Transverse colon (tissue), 4 donors: ENCODE results near the gene MRPL9.

Source experiments
- CTCF ChIP-seq, 5 experiments: fragments of 200-600 bp in 3 of 5; fragments of 450-650 bp in 2 of 5; sonication (generic) in 3 of 5; IDR thresholded peaks; 1 replicate in 2 of 5; 2 replicates in 3 of 5; pipeline ENCODE4 v1.5.1; 2016 to 2017; ENCODE audit warnings: antibody characterized with exemption in 5 of 5, inconsistent platforms in 3 of 5, mild to moderate bottlenecking in 2 of 5, moderate library complexity in 1 of 5
- EP300 ChIP-seq: sonication (generic); formaldehyde crosslinking; IDR thresholded peaks from one replicate; pipeline ENCODE4 v1.6.1; 2017; ENCODE audit warnings: antibody characterized with exemption, low read depth
- POLR2A ChIP-seq: fragments of 450-650 bp; IDR thresholded peaks from one replicate; pipeline ENCODE4 v1.6.1; 2016; ENCODE audit warnings: antibody characterized with exemption, mild to moderate bottlenecking, moderate library complexity
- POLR2AphosphoS5 ChIP-seq, 3 donors: sonication (generic); formaldehyde crosslinking; IDR thresholded peaks; one replicate each; pipeline ENCODE4 v1.6.1; 2016; ENCODE audit warnings: antibody characterized with exemption in 3 of 3

DNA sequence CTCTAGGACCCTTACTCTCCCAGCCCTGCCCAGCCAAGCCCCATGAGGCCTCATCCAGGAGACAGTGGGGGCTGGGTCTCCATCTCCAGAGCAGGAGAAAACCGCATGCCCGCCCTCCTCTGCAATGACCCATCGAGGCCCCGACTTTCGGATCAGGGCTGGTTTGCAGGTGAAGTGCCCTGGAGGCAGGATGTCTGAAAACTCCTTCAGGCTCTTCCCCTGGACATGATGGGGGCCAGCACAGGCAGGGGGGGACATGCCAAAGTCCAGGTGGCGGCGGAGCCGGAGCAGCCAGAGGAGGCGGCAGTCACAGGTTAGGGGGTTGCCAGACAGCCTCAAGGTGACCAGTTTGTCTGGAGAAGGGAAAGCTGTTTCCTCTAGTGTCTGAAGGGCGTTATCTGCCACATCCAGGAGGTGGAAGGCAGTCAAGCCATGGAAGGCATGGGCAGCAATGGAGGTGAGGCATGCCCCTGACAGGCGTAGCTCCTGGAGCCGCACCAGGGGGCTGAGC, 38.1 kb upstream of the MRPL9 start:
- TF ChIP-seq CTCF (IDR thresholded peaks at IDR 0.05) = no peak
- no peak for TF ChIP-seq POLR2AphosphoS5 (IDR thresholded peaks at IDR 0.05)
- no peak for TF ChIP-seq POLR2A
- TF ChIP-seq EP300 = no peak
